Left lung (tissue), 10 donors: Measurements from ENCODE around the gene ANKMY1. TPM values are rescaled to one million over a fixed set of nuclear protein-coding genes. Genes with fewer than 3 reads are reported as not detected.

ENCODE experiments used
- ATAC-seq: fragments of 200-7000 bp; cut with Tn5 transposase; one replicate; pipeline ENCODE4 v1.9.1; 2020; ENCODE audit warnings: moderate library complexity
- DNase-seq, 4 donors: peaks; one replicate each; pipeline ENCODE4 v3.0.0-alpha.2; 2013 to 2020
- H3K27ac ChIP-seq, 2 donors: fragments of 200-600 bp; sonication (generic) in 1 of 2; one replicate each; pipeline versions ENCODE4 v1.5.0 to v1.8.0; 2020 to 2021
- H3K27me3 ChIP-seq, 2 donors: fragments of 200-600 bp; sonication (generic) in 1 of 2; one replicate each; pipeline versions ENCODE4 v1.5.0 to v1.8.0; 2020 to 2021
- H3K36me3 ChIP-seq, 2 donors: fragments of 200-600 bp; sonication (generic) in 1 of 2; one replicate each; pipeline versions ENCODE4 v1.5.0 to v1.8.0; 2020 to 2021
- H3K4me1 ChIP-seq, 2 donors: fragments of 200-600 bp; one replicate each; pipeline ENCODE4 v1.8.0; 2021
- H3K4me3 ChIP-seq, 2 donors: fragments of 200-600 bp; sonication (generic) in 1 of 2; one replicate each; pipeline versions ENCODE4 v1.5.0 to v1.8.0; 2020 to 2021; ENCODE audit warnings: mild to moderate bottlenecking in 1 of 2
- H3K9me3 ChIP-seq, 2 donors: fragments of 200-600 bp; sonication (generic) in 1 of 2; one replicate each; pipeline versions ENCODE4 v1.5.0 to v1.8.0; 2020 to 2021
- CTCF ChIP-seq, 2 donors: fragments of 200-600 bp; sonication (generic) in 1 of 2; IDR thresholded peaks; one replicate each; pipeline versions ENCODE4 v1.5.0 to v1.8.0; 2021; ENCODE audit warnings: antibody characterized with exemption in 2 of 2
- intact Hi-C, 2 donors: fragments of 100-400 bp; cut with DNase I; formaldehyde crosslinking; loops; one replicate each; pipeline versions ENCODE4 v1.11.2 to v1.14.2; 2022
- polyA plus RNA-seq, 6 donors: library from polyadenylated mRNA; unstranded; fragments of 120-200 nt; gene quantifications; one replicate each; pipeline ENCODE4 v1.2.1, GENCODE V29; 2013; ENCODE audit not compliant: insufficient read length in 6 of 6
- total RNA-seq, 2 donors: library from RNA; stranded (reverse); fragmentation: NEBNext Ultra II Directional; extraction: Animal tissue kit (Norgen Biotek cat#: 25700); gene quantifications; one replicate each; pipeline ENCODE4 v1.2.1, GENCODE V29; 2021
- donor health status: DM: no; HTN: yes; CAD: no.
- donor health status: DM: no; HTN: no; CAD: no.

The ANKMY1 gene
- total and polyA plus RNA-seq, 8 donors, result 11.8 to 20.1 (median 15.1) TPM

- TF ChIP-seq CTCF (IDR thresholded peaks at IDR 0.05), result no peak
- ATAC-seq (no peak), DNase-seq (no peak)
- Histone ChIP-seq H3K4me1 (peaks cover 29 to 57% of the 10 kb centered on the region in 2 donors), H3K27ac (no peak overlapping the region), H3K9me3 (no peaks in the 10 kb centered on the region), H3K27me3 (no peaks in the 10 kb centered on the region), H3K4me3 (peak overlapping the region; percentile 96 to 98), H3K36me3 (peaks cover 0 to 8% of the 10 kb centered on the region in 2 donors)
- intact Hi-C loops, result no loop called here
These were observed 27.3 kb upstream of the ANKMY1 start for GRCh38 chr2:240585101-240585500.

- DNase-seq (no peak), ATAC-seq (no peak)
- H3K4me3 ChIP-seq, result peak overlapping the region in 1 of 2 donors; percentile 96
- no peak for TF ChIP-seq CTCF (IDR thresholded peaks at IDR 0.05)
- peaks cover 33 to 63% of the 10 kb centered on the region in 2 donors for H3K4me1 ChIP-seq
- intact Hi-C loops, result no loop called here
- no peak overlapping the region for H3K27ac ChIP-seq
- peaks cover 0 to 3% of the 10 kb centered on the region in 2 donors for H3K36me3 ChIP-seq
- H3K9me3 ChIP-seq, result no peaks in the 10 kb centered on the region
- no peaks in the 10 kb centered on the region for H3K27me3 ChIP-seq
These were observed 26.8 kb upstream of the ANKMY1 start for GRCh38 chr2:240584486-240585031.

- TF ChIP-seq CTCF (IDR thresholded peaks at IDR 0.05), result no peak
- Histone ChIP-seq H3K4me3 (no peak overlapping the region), H3K27me3 (no peaks in the 10 kb centered on the region), H3K9me3 (no peaks in the 10 kb centered on the region), H3K4me1 (peaks cover 41 to 68% of the 10 kb centered on the region in 2 donors), H3K36me3 (no peaks in the 10 kb centered on the region), H3K27ac (no peak overlapping the region)
- intact Hi-C loops, result no loop called here
- DNase-seq (no peak), ATAC-seq (no peak)
These were observed 26.0 kb upstream of the ANKMY1 start for GRCh38 chr2:240583774-240584173.

GRCh38 chr2:240582781-240583180, 25.0 kb upstream of the ANKMY1 start:
- Histone ChIP-seq H3K36me3 (peaks cover 0 to 8% of the 10 kb centered on the region in 2 donors), H3K27me3 (no peaks in the 10 kb centered on the region), H3K4me1 (peaks cover 37 to 68% of the 10 kb centered on the region in 2 donors), H3K9me3 (no peaks in the 10 kb centered on the region), H3K4me3 (no peak overlapping the region), H3K27ac (no peak overlapping the region)
- ATAC-seq (no peak), DNase-seq (no peak)
- intact Hi-C loops, result no loop called here
- no peak for TF ChIP-seq CTCF (IDR thresholded peaks at IDR 0.05)

- intact Hi-C loops, result no loop called here
- TF ChIP-seq CTCF (IDR thresholded peaks at IDR 0.05), result no peak
- H3K9me3 ChIP-seq, result no peaks in the 10 kb centered on the region
- H3K4me1 ChIP-seq, result peaks cover 31 to 67% of the 10 kb centered on the region in 2 donors
- DNase-seq (no peak), ATAC-seq (no peak)
- no peak overlapping the region for H3K4me3 ChIP-seq
- H3K36me3 ChIP-seq, result peaks cover 0 to 17% of the 10 kb centered on the region in 2 donors
- H3K27ac ChIP-seq, result no peak overlapping the region
- H3K27me3 ChIP-seq, result no peaks in the 10 kb centered on the region
These were observed 24.0 kb upstream of the ANKMY1 start for GRCh38 chr2:240581811-240582210.
